Heart right ventricle (tissue), 16 donors: ENCODE data around the gene HDAC9. TPM values are rescaled to one million over a fixed set of nuclear protein-coding genes. Genes with fewer than 3 reads are reported as not detected.

Experiments used
- ATAC-seq, 8 donors: fragments of 200-7000 bp; cut with Tn5 transposase; one replicate each; pipeline ENCODE4 v1.9.1; 2020; ENCODE audit warnings: mild to moderate bottlenecking in 8 of 8, moderate library complexity in 8 of 8, moderate number of reproducible peaks in 1 of 8
- DNase-seq, 2 donors: peaks; one replicate each; pipeline ENCODE4 v3.0.0-alpha.2; 2020
- H3K27ac ChIP-seq, 10 donors: fragments of 200-600 bp; sonication (generic) in 2 of 10; one replicate each; pipeline versions ENCODE4 v1.5.0 to v1.8.0; 2020 to 2022; ENCODE audit warnings: mild to moderate bottlenecking in 3 of 10
- H3K27me3 ChIP-seq, 7 donors: fragments of 200-600 bp; one replicate each; pipeline ENCODE4 v1.8.0; 2021 to 2022; ENCODE audit warnings: mild to moderate bottlenecking in 2 of 7
- H3K36me3 ChIP-seq, 9 donors: fragments of 200-600 bp; sonication (generic) in 1 of 9; one replicate each; pipeline versions ENCODE4 v1.5.0 to v1.8.0; 2020 to 2022; ENCODE audit warnings: mild to moderate bottlenecking in 2 of 9
- H3K4me1 ChIP-seq, 9 donors: fragments of 200-600 bp; sonication (generic) in 1 of 9; one replicate each; pipeline versions ENCODE4 v1.5.0 to v1.8.0; 2020 to 2022; ENCODE audit warnings: mild to moderate bottlenecking in 4 of 9
- H3K4me3 ChIP-seq, 10 donors: fragments of 200-600 bp; sonication (generic) in 2 of 10; one replicate each; pipeline versions ENCODE4 v1.5.0 to v1.8.0; 2020 to 2022; ENCODE audit warnings: mild to moderate bottlenecking in 7 of 10, moderate library complexity in 2 of 10
- H3K9me3 ChIP-seq, 11 donors: fragments of 200-600 bp in 10 of 11; sonication (generic) in 2 of 11; one replicate each; pipeline versions ENCODE4 v1.5.0 to v1.8.0; 2013 to 2022; ENCODE audit warnings: mild to moderate bottlenecking in 2 of 11, control low read depth in 1 of 11, moderate library complexity in 1 of 11
- CTCF ChIP-seq, 9 donors: fragments of 200-600 bp; sonication (generic) in 2 of 9; IDR thresholded peaks; one replicate each; pipeline versions ENCODE4 v1.5.0 to v1.8.0; 2021 to 2022; ENCODE audit warnings: antibody characterized with exemption in 9 of 9, mild to moderate bottlenecking in 5 of 9, moderate library complexity in 1 of 9
- WGBS, 2 donors: extraction: QIAGEN DNeasy Blood & Tissue Kit; methylation state at CpG; one replicate each; pipeline ENCODE4 v1.1.7; 2013; ENCODE audit warnings: inconsistent platforms in 1 of 2; 5-methylcytosine and 5-hydroxymethylcytosine counted together
- intact Hi-C, 10 donors: fragments of 100-400 bp; cut with DNase I; formaldehyde crosslinking; loops; one replicate each; pipeline versions ENCODE4 v1.11.1 to v1.14.2; 2022
- polyA plus RNA-seq, 2 donors: library from polyadenylated mRNA; stranded (reverse); fragments of 200-250 nt; gene quantifications; one replicate each; pipeline ENCODE4 v1.2.3, GENCODE V29; 2013
- total RNA-seq, 10 donors: library from RNA; stranded (reverse); fragmentation: NEBNext Ultra II Directional in 3 of 10; extraction: Animal tissue kit (Norgen Biotek cat#: 25700) in 3 of 10; gene quantifications; one replicate each; pipeline versions ENCODE4 v1.2.1 to v1.2.4, GENCODE V29; 2021 to 2023
- donor health status: Arrhythmogenic right ventricular cardiomyopathy.
- donor health status: ischemic (EF 13 %, LVEDD 7.1; RV severe dilation, severe dysfunction).
- donor health status: healthy with polysubstance abuse.
- donor health status: DM: no; HTN: yes; CAD: no.
- donor health status: DM: no; HTN: no; CAD: no.
- donor health status: ischemic (EF 25% LVEDD 6.9; RV normal size, moderate dysfunction).
- donor health status: ischemic (EF 25% LVEDD 5.7; RV mildly dilated, moderate dysfunction).
- donor health status: healthy.
- donor health status: DM: yes; HTN: yes; CAD: no.
- donor health status: Ischemic cardiomyopathy.
- donor health status: ischemic (EF 35%, LVEDD 5.7; RV mildly dilated, moderate dysfunction).
- donor health status: nonischemic (EF 11% LVEDD 7.7; RV severe dilation, severe dysfunction).
- donor health status: DM: yes; HTN: yes; CAD: no.
- donor health status: PGD.
- donor health status: ischemic (EF 29% LVEDD 5.4; RV normal size, mild dysfunction).
- donor health status: nonischemic (EF 23%, LVEDD 6.1; RV moderate dilation, normal function).

The HDAC9 gene
- total and polyA plus RNA-seq, 12 donors: 1.9 to 66.1 (median 38.6) TPM

DNA sequence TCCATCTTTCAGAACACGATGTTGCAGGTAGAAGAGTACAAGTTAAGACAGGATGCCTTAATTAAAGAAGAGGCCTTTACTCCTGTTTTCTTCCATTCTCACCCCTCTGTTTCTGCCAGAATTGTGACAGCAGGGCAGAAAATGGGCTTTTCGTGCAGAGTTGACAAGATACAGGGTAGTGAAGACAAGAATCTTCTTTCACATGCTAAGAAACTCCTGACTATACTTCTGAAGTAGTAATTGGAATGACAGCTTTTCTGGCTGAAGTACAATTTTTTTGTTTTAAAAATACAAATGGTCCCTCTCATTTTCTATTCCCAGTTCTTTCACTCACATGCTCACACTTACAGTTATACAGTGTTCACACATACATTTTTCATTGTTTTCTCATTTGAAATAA is 22.1 kb downstream of the HDAC9 start:
- H3K36me3 ChIP-seq: no peaks in the 10 kb centered on the region
- H3K4me3 ChIP-seq: no peak overlapping the region
- no peak overlapping the region for H3K27ac ChIP-seq
- H3K4me1 ChIP-seq: peaks cover 0 to 29% (median 15%) of the 10 kb centered on the region in 9 donors
- no peak for DNase-seq
- no peak for TF ChIP-seq CTCF (IDR thresholded peaks at IDR 0.05)
- H3K9me3 ChIP-seq: no peaks in the 10 kb centered on the region
- H3K27me3 ChIP-seq: no peaks in the 10 kb centered on the region
- WGBS, 2 donors: 67 to 74% methylated on average over 2 of the region's 2 CpGs
- ATAC-seq: no peak
- intact Hi-C loops: loop anchor here in 1 of 10 donors (2.0 kb wide), 1 partner anchor 15 kb away; no protein-coding TSS in a partner anchor

- DNase-seq (no peak), ATAC-seq (no peak)
- no peaks in the 10 kb centered on the region for H3K27me3 ChIP-seq
- H3K36me3 ChIP-seq: no peaks in the 10 kb centered on the region
- intact Hi-C loops: no loop called here
- H3K9me3 ChIP-seq: no peaks in the 10 kb centered on the region
- peaks cover 0 to 29% (median 15%) of the 10 kb centered on the region in 9 donors for H3K4me1 ChIP-seq
- 87 to 90% methylated on average over 6 of the region's 6 CpGs for WGBS, 2 donors
- H3K4me3 ChIP-seq: no peak overlapping the region
- H3K27ac ChIP-seq: no peak overlapping the region
- TF ChIP-seq CTCF (IDR thresholded peaks at IDR 0.05): no peak
Measured at GRCh38 chr7:18518555-18518954, 23.0 kb downstream of the HDAC9 start.

DNA sequence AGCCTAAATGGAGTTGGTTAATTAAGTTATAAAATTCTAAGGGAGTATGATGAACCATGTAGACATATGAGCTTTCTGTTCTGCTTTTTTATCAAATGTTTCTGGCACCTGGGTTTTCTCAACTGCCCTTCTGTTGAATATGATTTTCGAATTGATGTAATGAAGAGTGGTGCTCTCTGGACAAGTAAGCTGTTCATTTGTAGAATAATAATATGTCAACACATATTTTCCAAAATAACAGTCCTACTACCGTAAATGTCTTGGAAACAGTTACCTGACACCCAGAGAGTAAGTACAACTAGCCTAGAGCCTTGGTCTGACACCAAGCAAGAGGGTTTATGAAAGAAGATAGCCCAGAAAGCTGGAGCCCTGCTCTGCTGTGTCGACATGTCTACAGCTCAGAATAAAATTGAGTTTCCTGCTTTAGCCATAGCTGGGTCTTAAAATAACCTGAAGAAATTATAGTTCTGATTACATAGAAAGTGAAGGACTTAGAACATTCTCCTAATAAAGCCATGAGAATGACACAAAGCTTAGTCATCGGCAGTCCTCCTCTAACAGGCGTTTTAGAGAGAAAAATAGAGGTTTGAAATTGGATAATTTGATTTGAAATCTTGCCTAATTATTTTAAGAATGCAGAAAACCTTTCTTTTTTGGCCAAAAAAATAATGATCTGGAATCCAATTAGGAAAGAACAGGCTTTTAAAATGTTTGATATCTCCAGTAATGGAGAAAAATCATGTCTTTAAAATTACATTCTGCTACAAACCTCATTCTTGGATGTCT is 25.1 kb downstream of the HDAC9 start:
- TF ChIP-seq CTCF (IDR thresholded peaks at IDR 0.05): no peak
- Histone ChIP-seq H3K4me3 (peak overlapping the region in 4 of 10 donors; percentile 3 to 11 (median 6)), H3K9me3 (no peaks in the 10 kb centered on the region), H3K36me3 (no peaks in the 10 kb centered on the region), H3K27ac (peak overlapping the region in 9 of 10 donors; percentile 5 to 67 (median 54)), H3K27me3 (no peaks in the 10 kb centered on the region), H3K4me1 (peaks cover 0 to 29% (median 13%) of the 10 kb centered on the region in 9 donors)
- intact Hi-C loops: loop anchor here in 1 of 10 donors (2.0 kb wide), 1 partner anchor 14 kb away; no protein-coding TSS in a partner anchor
- DNase-seq (no peak), ATAC-seq (peak in 6 of 8 donors; percentile 53 to 83 (median 66))
- 38 to 47% methylated on average over 5 of the region's 5 CpGs for WGBS, 2 donors

- H3K4me3 ChIP-seq: no peak overlapping the region
- no peak for TF ChIP-seq CTCF (IDR thresholded peaks at IDR 0.05)
- intact Hi-C loops: loop anchor here in 1 of 10 donors (2.0 kb wide), 1 partner anchor 14 kb away; no protein-coding TSS in a partner anchor
- ATAC-seq (no peak), DNase-seq (no peak)
- no peaks in the 10 kb centered on the region for H3K36me3 ChIP-seq
- H3K9me3 ChIP-seq: no peaks in the 10 kb centered on the region
- 80 to 85% methylated on average over 3 of the region's 3 CpGs for WGBS, 2 donors
- peak overlapping the region in 8 of 10 donors; percentile 5 to 67 (median 56) for H3K27ac ChIP-seq
- H3K4me1 ChIP-seq: peaks cover 0 to 35% (median 13%) of the 10 kb centered on the region in 9 donors
- no peaks in the 10 kb centered on the region for H3K27me3 ChIP-seq
Measured at GRCh38 chr7:18521236-18521589, 25.7 kb downstream of the HDAC9 start.
